GM19397 (cell line): ENCODE measurements around the gene CCDC93.

Experiments used
- ATAC-seq: cut with Tn5 transposase; IDR thresholded peaks from one replicate; pipeline ENCODE4 v1.9.1; 2021; ENCODE audit warnings: mild to moderate bottlenecking, moderate library complexity; ENCODE audit not compliant: unreplicated experiment

Gene CCDC93, protein sequence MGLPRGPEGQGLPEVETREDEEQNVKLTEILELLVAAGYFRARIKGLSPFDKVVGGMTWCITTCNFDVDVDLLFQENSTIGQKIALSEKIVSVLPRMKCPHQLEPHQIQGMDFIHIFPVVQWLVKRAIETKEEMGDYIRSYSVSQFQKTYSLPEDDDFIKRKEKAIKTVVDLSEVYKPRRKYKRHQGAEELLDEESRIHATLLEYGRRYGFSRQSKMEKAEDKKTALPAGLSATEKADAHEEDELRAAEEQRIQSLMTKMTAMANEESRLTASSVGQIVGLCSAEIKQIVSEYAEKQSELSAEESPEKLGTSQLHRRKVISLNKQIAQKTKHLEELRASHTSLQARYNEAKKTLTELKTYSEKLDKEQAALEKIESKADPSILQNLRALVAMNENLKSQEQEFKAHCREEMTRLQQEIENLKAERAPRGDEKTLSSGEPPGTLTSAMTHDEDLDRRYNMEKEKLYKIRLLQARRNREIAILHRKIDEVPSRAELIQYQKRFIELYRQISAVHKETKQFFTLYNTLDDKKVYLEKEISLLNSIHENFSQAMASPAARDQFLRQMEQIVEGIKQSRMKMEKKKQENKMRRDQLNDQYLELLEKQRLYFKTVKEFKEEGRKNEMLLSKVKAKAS

DNA sequence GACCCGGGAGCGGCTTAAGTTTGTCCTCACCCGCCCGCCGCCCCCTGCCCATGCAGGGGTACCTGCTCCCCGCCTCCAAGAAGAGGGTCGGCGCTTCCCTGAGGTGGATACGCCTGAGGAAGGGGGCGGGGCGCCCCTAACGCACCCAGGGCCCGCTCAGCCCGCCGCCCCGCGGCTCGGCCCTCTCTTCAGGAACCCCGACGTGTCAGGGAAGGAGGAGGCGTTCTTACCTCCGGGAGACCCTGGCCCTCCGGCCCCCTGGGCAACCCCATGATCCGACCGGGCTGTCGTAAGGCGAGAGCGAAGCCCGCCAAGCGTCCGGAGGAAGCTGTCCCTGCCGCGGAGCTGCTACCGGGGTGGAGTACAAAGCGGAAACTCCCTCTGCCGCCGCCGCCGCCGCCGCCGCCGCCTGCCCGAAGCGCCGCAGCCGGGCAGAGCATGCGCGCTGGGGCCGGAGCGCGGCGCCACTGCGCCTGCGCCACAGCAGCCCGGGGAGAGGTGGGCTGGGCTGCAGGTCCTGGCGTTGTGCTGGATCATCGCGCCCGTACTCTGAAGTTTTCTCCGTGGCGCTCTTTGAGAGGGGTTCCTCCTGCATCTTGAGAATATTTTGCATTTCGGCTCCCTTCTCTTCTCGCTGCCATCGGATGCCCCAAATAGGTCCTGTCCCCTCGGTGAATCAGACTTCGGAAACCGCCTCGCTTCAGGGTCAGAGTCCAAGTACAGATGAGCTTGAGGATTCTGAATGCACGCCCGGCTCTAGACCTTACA, at the start of gene CCDC93:
Gene CCDC93, minus strand, starts transcription at position 347 of the 768 bp plus-strand sequence. Its CDS starts 75 bp downstream, at position 272.
- peak; percentile 90 for ATAC-seq

DNA sequence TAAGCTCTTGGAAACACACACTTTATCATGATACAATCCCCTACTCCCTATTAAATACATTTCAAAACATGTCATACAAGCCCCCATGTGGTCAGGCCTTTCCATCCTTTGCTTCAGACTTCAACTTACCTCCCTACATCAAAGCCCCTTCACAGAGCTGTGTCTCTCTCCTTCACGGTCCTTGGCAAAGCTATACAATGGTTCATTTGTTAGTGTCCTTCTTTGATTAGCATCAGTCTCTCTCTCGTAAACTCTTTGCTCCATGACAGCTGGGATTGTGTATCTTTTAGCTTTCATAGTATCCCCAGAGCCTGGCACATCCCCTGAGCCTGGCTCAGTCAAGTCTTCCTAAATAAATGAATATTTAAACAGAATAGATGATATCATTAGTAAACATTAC, 48.8 kb upstream of the CCDC93 start:
- no peak for ATAC-seq

DNA sequence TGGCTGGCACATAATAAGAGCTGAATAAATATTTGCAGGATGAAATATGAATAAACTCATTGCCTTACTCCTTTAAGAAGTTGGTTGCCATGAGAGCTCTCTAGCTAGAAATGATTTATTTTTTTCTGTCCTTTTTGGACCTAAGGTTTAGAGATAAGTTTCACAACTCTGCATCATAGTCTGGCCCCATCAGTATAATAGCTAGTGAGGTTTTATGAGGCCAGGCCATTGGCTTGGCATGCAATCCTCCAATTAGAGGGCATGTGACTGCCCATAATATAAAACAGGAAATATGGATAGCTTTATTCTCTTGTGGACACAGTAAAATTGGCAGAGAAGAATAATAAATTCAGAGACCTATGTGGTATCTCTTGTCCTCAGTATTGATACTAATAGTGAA, 48.2 kb upstream of the CCDC93 start:
- ATAC-seq: no peak

DNA sequence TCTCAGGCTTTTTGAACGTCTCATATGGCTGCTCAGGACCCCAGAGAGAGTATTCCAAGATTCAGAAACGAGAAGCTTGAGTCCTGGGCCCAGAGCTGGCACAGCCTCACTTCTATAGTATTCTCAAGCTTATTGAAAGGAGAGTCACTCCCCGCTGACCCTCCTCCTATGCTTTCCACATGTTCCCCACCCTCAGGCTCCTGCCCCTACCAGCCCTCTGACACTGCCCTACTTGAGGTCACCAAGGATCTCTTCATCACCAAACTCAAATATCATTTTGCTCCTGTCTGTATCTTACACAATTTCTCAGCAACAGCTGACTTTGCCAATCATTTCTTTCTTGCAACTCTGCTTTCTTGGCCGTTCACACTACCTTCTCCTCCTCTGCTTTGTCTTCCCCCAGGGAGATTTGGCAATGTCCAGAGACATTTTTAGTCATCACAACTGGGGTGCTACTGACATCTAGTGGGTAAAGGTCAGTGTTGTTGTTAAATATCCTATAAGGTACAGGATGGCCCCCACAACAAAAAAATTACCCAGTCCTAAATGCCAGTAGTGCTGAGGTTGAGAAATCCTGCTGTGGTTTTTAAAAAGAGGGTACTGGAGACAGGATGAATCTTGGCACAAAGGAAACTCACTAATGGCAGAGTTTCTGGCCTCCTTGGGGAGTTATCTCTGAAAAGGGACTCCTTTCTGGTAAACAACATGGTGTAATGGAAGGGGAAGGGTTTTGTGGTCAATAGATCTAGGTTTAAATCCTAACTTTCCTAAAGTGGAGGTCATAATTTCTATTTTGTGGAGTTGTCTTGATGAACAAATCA, 47.5 kb upstream of the CCDC93 start:
- ATAC-seq: peak; percentile 73

DNA sequence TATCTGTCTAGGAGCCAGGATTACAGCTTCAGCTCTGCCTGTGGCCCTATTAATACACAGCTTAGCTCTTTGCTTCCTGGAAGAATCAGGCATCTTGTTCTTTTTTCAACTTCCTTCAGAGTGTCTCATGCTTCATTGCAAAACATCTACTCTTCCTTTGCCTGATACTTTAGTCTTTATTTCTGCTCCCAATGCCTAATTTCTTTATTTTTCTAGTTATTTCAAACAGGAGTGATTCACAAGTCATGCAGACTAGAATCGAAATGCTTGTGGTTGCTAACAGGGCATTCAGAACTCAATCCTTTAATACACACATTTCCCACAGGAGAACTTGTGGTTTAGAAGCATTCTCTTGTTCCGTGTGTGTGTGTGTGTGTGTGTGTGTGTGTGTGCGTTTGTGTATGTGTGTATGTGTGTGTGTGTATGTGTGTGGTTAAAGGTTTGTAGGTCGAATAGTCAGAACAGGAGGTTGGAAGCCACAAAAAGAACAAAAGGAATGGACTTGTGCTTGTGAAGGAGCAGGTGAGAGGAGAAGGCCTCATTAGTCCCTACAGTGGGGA, 46.1 kb upstream of the CCDC93 start:
- no peak for ATAC-seq

DNA sequence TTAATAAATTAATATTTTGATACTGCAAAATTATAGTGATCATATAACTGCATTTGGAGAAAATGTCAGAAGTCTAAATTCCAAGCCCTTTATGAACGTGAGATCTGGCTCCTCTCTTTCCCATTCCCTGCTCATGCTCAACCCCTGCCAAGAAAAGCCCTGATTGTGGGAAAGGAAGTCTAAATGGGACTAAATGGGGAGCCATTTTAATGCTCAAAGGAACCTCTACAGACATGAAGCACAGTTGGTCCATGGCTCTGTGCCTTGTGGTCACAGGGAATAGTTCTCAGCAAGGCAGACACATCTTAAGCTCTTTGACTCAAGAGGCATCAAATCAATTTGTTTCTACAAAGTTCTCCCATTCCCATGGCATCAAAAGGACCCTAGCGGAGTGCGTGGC, 45.1 kb upstream of the CCDC93 start:
- no peak for ATAC-seq

DNA sequence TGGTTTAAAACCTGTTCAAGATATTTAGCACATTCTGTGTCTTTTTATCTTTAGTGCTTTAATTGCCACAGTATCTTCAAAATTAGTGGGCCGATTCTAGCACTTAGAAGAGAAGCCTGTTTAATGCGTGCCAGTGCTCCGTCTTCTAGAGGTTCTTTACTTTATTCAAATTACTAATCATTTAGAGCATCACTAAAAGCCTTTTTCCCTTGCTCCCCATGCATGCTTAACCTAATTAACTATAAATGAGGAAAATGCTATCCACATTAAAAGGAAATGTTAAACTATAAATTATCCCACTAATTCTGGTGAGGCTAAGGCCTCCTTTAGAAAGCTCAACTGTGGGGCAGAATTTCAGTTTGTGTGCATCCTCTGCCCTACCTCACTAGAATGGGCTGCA, 42.9 kb upstream of the CCDC93 start:
- no peak for ATAC-seq

DNA sequence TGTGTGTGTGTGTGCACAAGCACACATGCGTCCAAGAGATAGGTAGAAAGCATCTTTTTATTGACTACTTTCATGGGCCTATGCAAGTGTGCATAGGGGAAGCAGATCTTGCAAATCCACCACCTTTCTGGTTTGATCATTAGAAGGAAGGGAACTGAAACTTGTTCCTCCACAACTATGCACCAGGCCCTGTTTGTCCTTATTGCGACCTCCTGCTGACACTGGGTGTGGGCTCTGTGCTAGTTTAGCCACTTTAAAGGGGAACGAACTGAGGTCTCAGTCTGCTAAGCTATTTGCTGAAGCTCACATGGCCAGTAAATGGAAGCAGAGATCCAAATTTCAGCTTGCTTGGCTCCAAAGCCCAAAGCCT, 42.3 kb upstream of the CCDC93 start:
- ATAC-seq: peak; percentile 81

DNA sequence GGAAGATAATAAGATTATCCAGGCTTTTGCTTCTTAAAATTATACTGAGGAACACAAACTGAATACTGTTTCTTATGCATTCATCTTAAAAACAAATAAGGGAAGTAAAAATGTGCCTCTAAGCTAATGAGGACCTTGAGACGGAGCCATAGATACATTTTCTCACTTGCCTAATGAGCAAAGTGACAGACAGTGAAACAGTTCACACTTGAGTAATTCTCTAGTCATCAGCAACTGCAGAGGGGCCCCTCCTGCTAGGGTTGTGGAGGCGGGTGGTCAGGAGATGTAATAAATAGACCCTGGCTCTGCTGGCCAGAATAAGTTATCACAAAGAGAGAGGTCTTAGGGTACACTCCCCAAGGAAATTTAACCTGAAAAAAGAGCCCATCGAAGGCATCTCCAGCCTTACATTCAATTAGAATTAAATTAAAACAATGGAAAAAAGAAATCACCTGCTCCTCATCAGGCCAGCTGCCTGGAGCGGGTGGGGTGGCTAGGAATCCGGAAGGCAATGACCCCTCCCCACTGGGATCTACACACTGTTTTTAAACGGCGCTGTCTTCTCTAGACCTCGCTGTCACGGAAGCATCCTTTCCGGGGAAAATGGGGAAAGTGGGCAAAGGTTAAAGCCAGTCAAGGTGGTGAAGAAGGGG, 41.8 kb upstream of the CCDC93 start:
- ATAC-seq: peak; percentile 85

DNA sequence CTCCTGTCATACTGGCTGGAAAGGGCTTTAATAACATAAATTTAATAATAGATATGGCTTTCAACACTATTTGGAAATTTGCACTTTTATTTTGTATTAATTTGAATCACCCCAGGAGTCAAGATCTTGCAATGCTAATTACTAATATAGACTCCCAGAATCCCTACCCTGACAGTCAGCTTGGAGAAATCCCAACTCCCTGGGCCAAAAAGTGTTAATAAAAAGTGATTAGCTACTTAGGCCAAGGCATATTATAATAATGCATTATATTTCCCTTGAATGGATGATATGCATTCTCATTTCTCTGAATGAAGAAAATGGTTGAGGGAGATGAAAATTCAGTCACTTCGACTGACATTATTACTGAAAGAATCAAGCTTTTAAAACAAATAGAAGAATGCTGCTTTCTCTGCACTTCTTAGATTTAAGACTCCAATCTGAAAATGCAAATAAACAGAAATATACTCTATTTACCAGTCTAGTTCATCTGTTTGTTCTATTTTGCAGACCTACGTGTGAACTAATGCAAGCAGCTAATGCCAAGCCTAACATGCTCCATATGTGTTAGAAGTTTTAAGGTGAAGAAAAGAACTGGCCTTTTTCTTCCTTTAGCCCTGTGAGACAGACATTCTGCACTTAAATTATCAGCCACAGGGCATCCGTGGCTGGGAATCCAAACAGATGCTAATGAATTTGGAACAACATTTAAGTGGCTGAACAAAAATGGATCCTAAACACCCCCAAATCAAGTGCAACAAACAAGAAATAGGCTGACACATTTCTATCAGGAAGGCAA, 40.5 kb upstream of the CCDC93 start:
- ATAC-seq: no peak

DNA sequence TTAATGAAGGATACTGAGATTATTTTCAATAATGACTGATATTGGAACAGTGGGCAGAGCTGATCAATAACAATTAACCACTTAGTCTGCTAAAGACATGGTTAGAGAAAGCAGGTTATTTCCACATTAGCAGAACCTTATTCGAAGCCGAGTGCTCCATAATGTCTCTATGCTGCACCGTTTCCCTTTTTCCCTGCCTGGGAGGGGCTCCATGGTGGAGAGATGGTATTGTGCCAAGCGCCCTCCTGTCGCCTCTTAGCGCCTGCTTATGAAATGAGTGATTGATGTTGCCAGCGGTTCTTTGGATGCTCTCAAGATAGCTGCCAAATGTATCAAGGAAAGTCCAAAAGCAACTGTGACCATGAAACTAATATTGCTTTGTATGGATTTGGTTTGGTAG, 39.8 kb upstream of the CCDC93 start:
- ATAC-seq: no peak

DNA sequence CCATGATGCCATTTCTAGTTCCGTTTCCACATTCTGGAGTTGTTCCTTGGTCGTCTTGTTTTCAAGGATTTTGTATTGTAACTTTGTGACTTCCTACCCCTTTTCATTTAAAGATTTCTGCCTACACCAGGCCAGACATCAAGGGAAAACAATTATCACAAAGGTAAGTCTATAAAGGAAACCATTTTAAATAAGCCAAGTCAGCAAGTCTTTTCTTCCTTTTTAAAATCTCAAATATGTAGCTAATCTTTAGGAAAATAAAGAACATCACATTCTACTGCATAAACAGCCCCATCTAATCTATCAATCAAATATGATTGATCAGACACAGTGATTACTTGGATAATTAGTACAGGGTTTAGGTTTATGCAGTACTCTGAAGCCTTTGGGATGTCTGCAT, 38.6 kb upstream of the CCDC93 start:
- no peak for ATAC-seq

DNA sequence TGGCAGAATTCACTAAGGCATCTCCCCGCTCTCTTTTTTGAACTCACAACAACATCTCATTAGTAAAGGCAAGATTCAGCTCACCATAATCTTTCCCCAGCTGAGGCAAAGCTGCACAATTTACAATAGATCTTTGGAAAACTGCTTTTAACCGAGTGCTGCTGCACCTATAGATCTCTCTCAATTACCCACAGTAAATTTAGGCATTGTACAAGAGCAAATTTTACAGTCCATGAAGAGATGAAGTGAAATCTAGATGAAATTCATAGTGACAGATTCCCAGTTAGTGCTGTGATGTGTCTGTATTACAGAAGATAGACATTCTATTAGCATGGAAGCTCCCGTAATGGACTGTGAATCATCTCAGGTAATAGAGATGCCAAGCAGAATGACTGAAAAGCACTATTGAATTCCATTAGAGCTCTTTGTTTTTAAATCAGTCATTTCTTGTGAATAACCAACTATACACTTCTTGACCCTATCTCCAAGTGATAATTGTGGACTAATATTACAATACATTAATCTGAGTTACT, 38.0 kb upstream of the CCDC93 start:
- ATAC-seq: no peak

DNA sequence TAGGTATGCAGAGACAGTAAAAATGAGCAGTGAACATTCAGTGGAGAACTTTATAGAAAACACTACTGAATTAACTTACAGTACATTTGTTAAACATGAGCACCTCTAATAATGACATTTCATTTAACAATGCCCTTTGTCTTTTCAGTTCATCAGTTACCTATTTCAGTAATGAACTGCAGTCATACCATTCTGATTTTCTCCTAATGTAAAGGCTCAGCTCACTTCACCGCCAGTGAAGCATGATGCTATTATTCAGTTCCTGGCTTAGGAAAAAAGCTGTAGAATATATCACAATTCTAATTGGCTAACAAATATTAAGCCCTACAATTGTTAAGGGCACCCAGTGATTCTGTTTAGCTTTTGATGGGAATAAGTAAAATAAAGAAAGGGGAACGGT, 37.1 kb upstream of the CCDC93 start:
- no peak for ATAC-seq

DNA sequence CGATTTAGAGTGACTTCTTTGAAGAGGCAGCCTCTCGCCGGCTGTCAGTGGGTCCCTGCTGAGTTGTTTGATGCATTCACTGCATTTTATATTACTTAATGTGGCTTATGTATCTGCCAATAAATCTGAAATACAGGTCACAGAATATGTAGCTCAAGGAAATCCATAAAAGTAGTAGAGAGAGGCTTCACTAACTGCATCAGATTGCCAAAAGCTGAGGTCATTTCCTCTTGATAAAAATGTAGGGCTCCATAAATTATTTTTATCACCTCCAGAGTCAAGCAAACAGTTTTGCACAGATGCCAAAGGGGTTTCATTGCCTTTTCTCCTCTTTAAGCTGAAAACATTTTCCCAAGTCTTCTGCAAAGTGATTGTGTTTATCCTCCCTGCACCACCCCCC, 36.5 kb upstream of the CCDC93 start:
- ATAC-seq: no peak

DNA sequence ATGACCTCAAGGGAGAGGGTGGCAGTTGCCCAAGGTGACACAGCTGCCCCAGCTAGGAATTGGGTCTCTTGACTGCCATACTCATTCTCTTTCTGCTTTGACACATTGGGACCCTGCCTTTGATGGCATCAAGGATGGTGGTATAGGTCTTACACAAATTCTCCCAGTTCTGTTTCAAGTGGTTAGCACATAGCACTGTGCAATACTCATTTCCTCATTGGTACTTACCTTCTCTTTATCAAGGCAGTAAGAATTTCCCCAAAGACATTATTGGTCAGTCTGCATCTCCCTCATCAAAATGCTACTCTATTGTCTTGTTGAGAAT, 35.9 kb upstream of the CCDC93 start:
- peak; percentile 53 for ATAC-seq

DNA sequence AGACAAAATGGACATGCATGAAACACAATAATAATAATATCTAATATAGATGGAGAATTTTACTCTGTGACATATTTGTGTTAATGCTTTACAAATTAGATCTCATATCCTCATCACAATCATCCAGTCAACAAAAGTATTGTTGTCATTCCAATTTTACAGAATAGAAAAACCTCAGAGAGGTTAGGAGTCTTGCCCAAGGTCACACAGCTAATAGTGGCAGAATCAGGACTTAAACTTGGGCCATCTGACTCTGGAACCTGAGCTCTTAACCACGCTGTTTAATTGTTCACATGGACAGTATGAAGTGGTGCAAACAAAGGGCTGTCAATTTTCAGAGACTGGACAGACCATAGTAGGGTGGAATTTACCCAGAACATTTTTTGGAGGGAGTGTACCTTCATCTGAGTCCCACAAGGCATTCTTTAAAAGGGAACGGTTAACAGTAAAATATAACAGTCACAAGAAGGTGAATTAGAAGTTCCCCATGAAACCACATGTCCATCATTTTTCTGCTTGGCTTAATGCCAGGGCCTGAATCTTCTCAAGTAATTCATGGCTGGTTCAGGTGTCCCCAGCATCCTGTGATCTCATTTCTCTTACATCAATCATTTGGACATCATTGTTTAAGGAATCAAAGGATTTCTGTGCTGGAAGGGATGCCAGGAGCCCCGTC, 35.4 kb upstream of the CCDC93 start:
- ATAC-seq: peak; percentile 9

DNA sequence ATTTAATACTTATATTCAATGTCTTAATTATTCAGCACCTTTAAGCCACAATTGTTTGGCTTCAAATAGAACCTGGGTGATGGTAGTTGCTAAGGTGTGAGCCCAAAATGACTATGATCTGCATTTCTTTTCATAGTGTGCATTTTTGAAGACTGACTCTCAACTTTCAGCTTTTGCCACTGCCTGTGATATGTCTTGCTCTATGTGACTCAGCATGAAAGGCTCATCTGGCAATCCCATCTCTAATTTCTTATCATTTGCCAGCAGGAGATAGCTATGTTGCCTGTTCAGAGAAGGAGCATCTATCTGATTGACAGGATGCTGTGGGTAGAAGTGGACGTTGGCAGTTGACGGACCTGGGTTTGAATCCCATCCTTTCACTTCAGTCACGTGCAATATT, 34.5 kb upstream of the CCDC93 start:
- no peak for ATAC-seq

DNA sequence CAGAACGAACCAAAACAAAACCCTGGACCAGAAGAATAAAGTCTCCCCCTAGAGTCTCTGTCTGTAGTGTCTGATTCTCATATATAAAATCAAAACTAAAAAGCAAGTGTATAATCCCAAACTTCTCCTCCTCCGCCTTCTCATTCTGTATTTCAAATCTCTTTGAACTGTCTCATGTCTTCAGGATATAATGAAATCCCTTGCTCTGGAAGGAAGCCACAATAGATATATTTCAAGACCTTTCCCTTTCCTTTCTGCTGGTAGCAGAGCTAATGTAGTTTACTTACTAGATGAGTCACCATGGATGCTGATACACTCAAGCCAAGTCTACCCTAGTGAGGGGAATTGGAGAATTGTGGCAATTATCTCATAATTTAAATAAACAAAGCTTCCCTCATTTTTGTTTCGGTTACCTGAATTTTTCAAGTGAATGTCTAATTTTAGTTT, 33.5 kb upstream of the CCDC93 start:
- no peak for ATAC-seq
